Uterus (tissue), 2 donors: ENCODE results near the gene PTPRN2.

Experiments used
- POLR2A ChIP-seq, 2 donors: fragments of 450-650 bp; IDR thresholded peaks; one replicate each; pipeline ENCODE4 v1.6.1; 2016; ENCODE audit warnings: antibody characterized with exemption in 2 of 2, mild to moderate bottlenecking in 1 of 2, moderate library complexity in 1 of 2
- TF ChIP-seq, protein P1 (sequence below), 4 experiments: fragments of 200-600 bp in 2 of 4; fragments of 450-650 bp in 2 of 4; sonication (generic) in 2 of 4; IDR thresholded peaks; one replicate each; pipeline ENCODE4 v1.5.1; 2016 to 2019; ENCODE audit warnings: antibody characterized with exemption in 4 of 4, mild to moderate bottlenecking in 2 of 4, moderate library complexity in 1 of 4

DNA sequence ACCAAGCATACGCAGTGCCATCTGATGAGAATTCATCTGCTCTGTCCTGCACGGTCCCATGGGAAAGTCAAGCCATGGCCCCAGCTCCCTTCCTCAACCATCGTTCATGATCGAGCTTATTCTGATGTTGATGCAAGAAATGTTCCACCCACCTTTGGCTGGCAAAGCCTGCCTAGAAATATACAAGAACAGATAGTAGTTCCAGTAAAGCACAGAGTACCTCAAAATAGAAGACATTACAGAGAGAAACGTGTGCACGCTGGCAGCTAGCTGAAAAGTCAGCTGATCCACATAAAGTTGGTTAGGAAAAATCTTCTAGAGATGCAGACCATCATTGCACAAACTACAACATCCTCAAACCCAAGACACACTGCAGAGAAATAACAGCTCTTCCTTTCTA lies 127.0 kb downstream of the PTPRN2 start:
- TF ChIP-seq, protein P1, sequence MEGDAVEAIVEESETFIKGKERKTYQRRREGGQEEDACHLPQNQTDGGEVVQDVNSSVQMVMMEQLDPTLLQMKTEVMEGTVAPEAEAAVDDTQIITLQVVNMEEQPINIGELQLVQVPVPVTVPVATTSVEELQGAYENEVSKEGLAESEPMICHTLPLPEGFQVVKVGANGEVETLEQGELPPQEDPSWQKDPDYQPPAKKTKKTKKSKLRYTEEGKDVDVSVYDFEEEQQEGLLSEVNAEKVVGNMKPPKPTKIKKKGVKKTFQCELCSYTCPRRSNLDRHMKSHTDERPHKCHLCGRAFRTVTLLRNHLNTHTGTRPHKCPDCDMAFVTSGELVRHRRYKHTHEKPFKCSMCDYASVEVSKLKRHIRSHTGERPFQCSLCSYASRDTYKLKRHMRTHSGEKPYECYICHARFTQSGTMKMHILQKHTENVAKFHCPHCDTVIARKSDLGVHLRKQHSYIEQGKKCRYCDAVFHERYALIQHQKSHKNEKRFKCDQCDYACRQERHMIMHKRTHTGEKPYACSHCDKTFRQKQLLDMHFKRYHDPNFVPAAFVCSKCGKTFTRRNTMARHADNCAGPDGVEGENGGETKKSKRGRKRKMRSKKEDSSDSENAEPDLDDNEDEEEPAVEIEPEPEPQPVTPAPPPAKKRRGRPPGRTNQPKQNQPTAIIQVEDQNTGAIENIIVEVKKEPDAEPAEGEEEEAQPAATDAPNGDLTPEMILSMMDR (IDR thresholded peaks at IDR 0.05): no peak
- TF ChIP-seq POLR2A (IDR thresholded peaks at IDR 0.05): no peak
